ENCODE data around the gene FILIP1L.

- TF ChIP-seq CTCF (IDR thresholded peaks at IDR 0.05): no peak
- TF ChIP-seq EP300 (IDR thresholded peaks at IDR 0.05): no peak
- no peak for TF ChIP-seq POLR2AphosphoS5 (IDR thresholded peaks at IDR 0.05)
- TF ChIP-seq POLR2A (IDR thresholded peaks at IDR 0.05): no peak
These were observed 112.6 kb downstream of the FILIP1L start for GRCh38 chr3:100001526-100002270.
